ENCODE data around the gene NELL1.

NELL1 gene

GRCh38 chr11:20719821-20720220 is 50.4 kb downstream of the NELL1 start:
- Histone ChIP-seq H3K9me3 (ENCODE audit: control insufficient read depth in 1 of 2, low read length in 2 of 2) (no peaks in the 10 kb centered on the region), H3K27me3 (ENCODE audit: low read depth, low read length) (no peaks in the 10 kb centered on the region), H3K27ac (ENCODE audit: low read length) (no peak overlapping the region), H3K4me1 (ENCODE audit: control insufficient read depth in 1 of 2, insufficient read depth in 2 of 2, low read length in 2 of 2) (no peaks in the 10 kb centered on the region), H3K36me3 (ENCODE audit: control insufficient read depth in 1 of 2, insufficient read depth in 2 of 2, low read length in 2 of 2) (no peaks in the 10 kb centered on the region), H3K4me3 (ENCODE audit: low read depth in 1 of 2, low read length in 2 of 2) (no peak overlapping the region)

- Histone ChIP-seq H3K27ac (ENCODE audit: low read length) (no peak overlapping the region), H3K36me3 (ENCODE audit: control insufficient read depth in 1 of 2, insufficient read depth in 2 of 2, low read length in 2 of 2) (no peaks in the 10 kb centered on the region), H3K4me3 (ENCODE audit: low read depth in 1 of 2, low read length in 2 of 2) (no peak overlapping the region), H3K9me3 (ENCODE audit: control insufficient read depth in 1 of 2, low read length in 2 of 2) (peaks cover 0 to 5% of the 10 kb centered on the region in 2 donors), H3K27me3 (ENCODE audit: low read depth, low read length) (no peaks in the 10 kb centered on the region), H3K4me1 (ENCODE audit: control insufficient read depth in 1 of 2, insufficient read depth in 2 of 2, low read length in 2 of 2) (no peaks in the 10 kb centered on the region)
These were observed 54.0 kb downstream of the NELL1 start for GRCh38 chr11:20723366-20723765.

- Histone ChIP-seq H3K27ac (ENCODE audit: low read length) (no peak overlapping the region), H3K4me3 (ENCODE audit: low read depth in 1 of 2, low read length in 2 of 2) (no peak overlapping the region), H3K36me3 (ENCODE audit: control insufficient read depth in 1 of 2, insufficient read depth in 2 of 2, low read length in 2 of 2) (no peaks in the 10 kb centered on the region), H3K27me3 (ENCODE audit: low read depth, low read length) (no peaks in the 10 kb centered on the region), H3K4me1 (ENCODE audit: control insufficient read depth in 1 of 2, insufficient read depth in 2 of 2, low read length in 2 of 2) (no peaks in the 10 kb centered on the region), H3K9me3 (ENCODE audit: control insufficient read depth in 1 of 2, low read length in 2 of 2) (peaks cover 0 to 5% of the 10 kb centered on the region in 2 donors)
These were observed 60.3 kb downstream of the NELL1 start for GRCh38 chr11:20729597-20730105.

DNA sequence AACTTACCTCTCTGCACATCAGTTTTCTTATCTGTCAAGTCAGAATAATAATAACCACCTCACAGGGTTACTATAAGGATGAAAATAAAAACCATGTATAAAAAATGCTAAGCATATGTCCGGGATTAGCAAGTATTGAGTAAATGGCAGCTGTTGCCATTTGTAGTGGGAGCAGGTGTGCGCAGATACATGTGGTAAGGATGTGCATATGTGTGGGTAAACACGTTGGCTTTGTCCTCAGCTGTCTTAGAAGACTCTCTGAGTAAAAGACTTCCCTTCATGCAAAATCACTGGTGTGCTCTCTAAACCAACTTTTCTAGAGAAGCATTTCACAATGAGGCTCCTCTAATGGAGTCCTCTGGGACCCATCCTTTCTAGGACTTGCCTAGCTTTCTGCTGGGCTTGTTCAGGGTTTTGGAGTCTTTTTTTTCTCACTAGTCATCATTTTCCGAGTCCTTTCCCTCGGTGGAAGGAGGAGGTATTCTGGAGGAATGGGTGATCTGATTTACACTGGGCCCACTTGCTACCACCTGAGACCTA is 62.4 kb downstream of the NELL1 start:
- no peak overlapping the region for H3K27ac ChIP-seq (ENCODE audit: low read length)

DNA sequence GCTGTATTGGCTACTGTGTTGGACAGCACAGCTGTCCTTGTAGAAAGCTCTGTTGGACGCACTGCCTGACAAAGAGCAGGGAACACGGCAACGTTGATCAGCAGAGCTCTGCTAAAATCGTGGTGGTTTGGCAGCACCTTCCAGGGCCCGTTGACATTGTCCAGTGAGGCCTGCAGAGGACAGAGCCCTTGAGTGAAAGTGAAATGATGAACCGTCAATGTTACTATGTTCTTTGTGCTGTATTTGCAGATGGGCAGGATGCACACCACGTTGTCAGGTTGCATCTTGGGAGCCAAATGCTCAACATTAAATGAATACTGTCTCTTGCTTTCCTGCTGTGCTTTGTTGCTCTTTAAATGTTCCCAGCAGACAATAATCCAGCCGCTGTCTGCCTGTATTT is 69.7 kb downstream of the NELL1 start:
- no peaks in the 10 kb centered on the region for H3K9me3 ChIP-seq (ENCODE audit: control insufficient read depth in 1 of 2, low read length in 2 of 2)
- no peak overlapping the region for H3K27ac ChIP-seq (ENCODE audit: low read length)

More for the DNA sequence above, 62.4 kb downstream of the NELL1 start:
- no peaks in the 10 kb centered on the region for H3K4me1 ChIP-seq (ENCODE audit: control insufficient read depth in 1 of 2, insufficient read depth in 2 of 2, low read length in 2 of 2)
- H3K4me3 ChIP-seq (ENCODE audit: low read depth in 1 of 2, low read length in 2 of 2): no peak overlapping the region
- no peaks in the 10 kb centered on the region for H3K9me3 ChIP-seq (ENCODE audit: control insufficient read depth in 1 of 2, low read length in 2 of 2)
- H3K27me3 ChIP-seq (ENCODE audit: low read depth, low read length): no peaks in the 10 kb centered on the region
- no peaks in the 10 kb centered on the region for H3K36me3 ChIP-seq (ENCODE audit: control insufficient read depth in 1 of 2, insufficient read depth in 2 of 2, low read length in 2 of 2)

GRCh38 chr11:20739577-20739976 is 70.2 kb downstream of the NELL1 start:
- Histone ChIP-seq H3K9me3 (ENCODE audit: control insufficient read depth in 1 of 2, low read length in 2 of 2) (no peaks in the 10 kb centered on the region), H3K27ac (ENCODE audit: low read length) (no peak overlapping the region), H3K4me3 (ENCODE audit: low read depth in 1 of 2, low read length in 2 of 2) (no peak overlapping the region), H3K36me3 (ENCODE audit: control insufficient read depth in 1 of 2, insufficient read depth in 2 of 2, low read length in 2 of 2) (no peaks in the 10 kb centered on the region), H3K4me1 (ENCODE audit: control insufficient read depth in 1 of 2, insufficient read depth in 2 of 2, low read length in 2 of 2) (peaks cover 0 to 16% of the 10 kb centered on the region in 2 donors), H3K27me3 (ENCODE audit: low read depth, low read length) (no peaks in the 10 kb centered on the region)

More for the DNA sequence above, 69.7 kb downstream of the NELL1 start:
- Histone ChIP-seq H3K27me3 (ENCODE audit: low read depth, low read length) (no peaks in the 10 kb centered on the region), H3K4me1 (ENCODE audit: control insufficient read depth in 1 of 2, insufficient read depth in 2 of 2, low read length in 2 of 2) (peaks cover 0 to 16% of the 10 kb centered on the region in 2 donors), H3K4me3 (ENCODE audit: low read depth in 1 of 2, low read length in 2 of 2) (no peak overlapping the region), H3K36me3 (ENCODE audit: control insufficient read depth in 1 of 2, insufficient read depth in 2 of 2, low read length in 2 of 2) (no peaks in the 10 kb centered on the region)

GRCh38 chr11:20754933-20755332 is 85.5 kb downstream of the NELL1 start:
- no peak overlapping the region for H3K27ac ChIP-seq (ENCODE audit: low read length)
- H3K4me3 ChIP-seq (ENCODE audit: low read depth in 1 of 2, low read length in 2 of 2): no peak overlapping the region
- no peaks in the 10 kb centered on the region for H3K36me3 ChIP-seq (ENCODE audit: control insufficient read depth in 1 of 2, insufficient read depth in 2 of 2, low read length in 2 of 2)
- no peaks in the 10 kb centered on the region for H3K9me3 ChIP-seq (ENCODE audit: control insufficient read depth in 1 of 2, low read length in 2 of 2)
- no peaks in the 10 kb centered on the region for H3K4me1 ChIP-seq (ENCODE audit: control insufficient read depth in 1 of 2, insufficient read depth in 2 of 2, low read length in 2 of 2)
- H3K27me3 ChIP-seq (ENCODE audit: low read depth, low read length): no peaks in the 10 kb centered on the region

DNA sequence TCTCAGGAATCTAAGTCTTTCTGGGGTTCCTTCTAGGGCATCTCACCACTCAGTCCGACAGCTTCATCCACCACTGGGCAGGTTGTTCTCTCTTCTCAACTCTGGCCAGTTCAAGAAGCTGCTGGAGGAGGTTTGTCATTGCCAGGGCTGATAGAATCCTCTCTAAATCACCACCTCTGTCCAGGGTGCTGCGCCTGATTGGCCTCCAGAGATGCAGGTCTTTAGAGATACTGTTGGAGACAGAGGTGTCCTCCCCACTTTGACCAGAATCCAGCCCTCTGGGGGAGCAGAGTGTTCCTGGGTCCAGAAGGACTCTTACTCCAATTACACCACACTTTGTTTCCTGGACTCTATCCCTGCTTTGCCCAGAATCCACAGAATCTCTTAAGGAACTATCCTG is 90.2 kb downstream of the NELL1 start:
- H3K27me3 ChIP-seq (ENCODE audit: low read depth, low read length): no peaks in the 10 kb centered on the region
- no peaks in the 10 kb centered on the region for H3K4me1 ChIP-seq (ENCODE audit: control insufficient read depth in 1 of 2, insufficient read depth in 2 of 2, low read length in 2 of 2)
- H3K4me3 ChIP-seq (ENCODE audit: low read depth in 1 of 2, low read length in 2 of 2): no peak overlapping the region
- no peaks in the 10 kb centered on the region for H3K36me3 ChIP-seq (ENCODE audit: control insufficient read depth in 1 of 2, insufficient read depth in 2 of 2, low read length in 2 of 2)
- H3K27ac ChIP-seq (ENCODE audit: low read length): no peak overlapping the region
- no peaks in the 10 kb centered on the region for H3K9me3 ChIP-seq (ENCODE audit: control insufficient read depth in 1 of 2, low read length in 2 of 2)

GRCh38 chr11:20760811-20761210 is 91.4 kb downstream of the NELL1 start:
- Histone ChIP-seq H3K27ac (ENCODE audit: low read length) (no peak overlapping the region), H3K36me3 (ENCODE audit: control insufficient read depth in 1 of 2, insufficient read depth in 2 of 2, low read length in 2 of 2) (no peaks in the 10 kb centered on the region), H3K4me3 (ENCODE audit: low read depth in 1 of 2, low read length in 2 of 2) (no peak overlapping the region), H3K4me1 (ENCODE audit: control insufficient read depth in 1 of 2, insufficient read depth in 2 of 2, low read length in 2 of 2) (no peaks in the 10 kb centered on the region), H3K9me3 (ENCODE audit: control insufficient read depth in 1 of 2, low read length in 2 of 2) (no peaks in the 10 kb centered on the region), H3K27me3 (ENCODE audit: low read depth, low read length) (no peaks in the 10 kb centered on the region)

DNA sequence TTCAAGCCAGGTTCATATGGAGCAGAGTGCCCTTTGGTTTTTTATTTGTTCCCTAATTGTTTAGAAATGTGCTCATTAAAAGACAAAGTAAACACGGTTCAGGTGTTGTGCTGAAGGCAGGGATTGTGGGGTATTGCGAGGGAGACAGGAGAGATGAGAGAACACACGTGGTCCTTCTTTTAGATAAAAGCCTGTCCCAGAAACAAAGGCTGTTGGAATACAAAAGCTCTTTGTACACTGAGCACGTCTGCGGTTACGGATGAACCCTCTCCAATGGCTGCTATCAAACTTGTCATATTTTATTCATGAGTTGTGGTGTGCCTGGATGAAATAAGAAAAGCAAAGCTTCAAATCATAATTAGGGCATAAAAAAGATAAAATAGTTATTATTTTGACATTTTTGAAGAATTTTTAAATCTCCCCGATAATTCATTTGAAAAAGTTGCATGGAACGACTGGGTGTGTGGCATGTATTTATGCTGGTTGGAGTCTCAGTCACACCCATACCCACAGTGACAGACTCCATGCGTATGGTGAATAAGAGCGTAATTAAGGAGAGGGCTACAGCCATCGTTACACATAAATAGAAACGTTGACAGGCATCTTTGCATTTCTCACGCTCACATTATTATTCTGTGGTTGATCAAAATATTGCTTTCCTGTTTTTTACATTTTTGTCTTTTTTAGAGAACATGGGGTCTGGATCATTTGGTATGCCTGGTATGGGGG is 92.9 kb downstream of the NELL1 start:
- Histone ChIP-seq H3K4me1 (ENCODE audit: control insufficient read depth in 1 of 2, insufficient read depth in 2 of 2, low read length in 2 of 2) (no peaks in the 10 kb centered on the region), H3K27me3 (ENCODE audit: low read depth, low read length) (no peaks in the 10 kb centered on the region), H3K4me3 (ENCODE audit: low read depth in 1 of 2, low read length in 2 of 2) (no peak overlapping the region), H3K27ac (ENCODE audit: low read length) (no peak overlapping the region), H3K9me3 (ENCODE audit: control insufficient read depth in 1 of 2, low read length in 2 of 2) (no peaks in the 10 kb centered on the region), H3K36me3 (ENCODE audit: control insufficient read depth in 1 of 2, insufficient read depth in 2 of 2, low read length in 2 of 2) (no peaks in the 10 kb centered on the region)

DNA sequence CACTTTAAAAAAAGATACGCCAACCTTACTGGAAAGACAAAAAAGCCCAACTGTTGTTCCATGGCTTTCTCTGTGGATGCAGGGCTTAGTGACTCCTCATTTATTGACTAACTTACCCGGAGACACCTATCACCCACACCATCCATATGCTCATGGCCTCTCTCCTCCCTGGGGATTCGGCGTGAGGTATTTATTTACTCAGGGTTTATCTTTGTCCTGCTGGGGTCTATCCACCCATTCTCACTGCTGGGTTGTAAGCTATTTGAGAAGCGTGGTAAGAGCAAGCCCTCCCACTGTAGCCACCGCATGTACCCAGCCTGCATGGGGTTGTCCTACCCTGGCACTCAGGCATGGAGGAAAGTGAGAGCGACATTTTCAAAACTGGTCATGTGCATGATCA is 93.6 kb downstream of the NELL1 start:
- Histone ChIP-seq H3K36me3 (ENCODE audit: control insufficient read depth in 1 of 2, insufficient read depth in 2 of 2, low read length in 2 of 2) (no peaks in the 10 kb centered on the region), H3K4me1 (ENCODE audit: control insufficient read depth in 1 of 2, insufficient read depth in 2 of 2, low read length in 2 of 2) (no peaks in the 10 kb centered on the region), H3K9me3 (ENCODE audit: control insufficient read depth in 1 of 2, low read length in 2 of 2) (no peaks in the 10 kb centered on the region), H3K27me3 (ENCODE audit: low read depth, low read length) (no peaks in the 10 kb centered on the region), H3K4me3 (ENCODE audit: low read depth in 1 of 2, low read length in 2 of 2) (no peak overlapping the region), H3K27ac (ENCODE audit: low read length) (no peak overlapping the region)

Measured in muscle layer of duodenum (tissue), 2 donors.